GM03348 (cell line): ENCODE results near the gene KRTAP26-1.

ENCODE experiments used
- DNase-seq: peaks from one replicate; pipeline ENCODE4 v3.0.0; 2012; ENCODE audit warnings: low spot score

The KRTAP26-1 gene, protein sequence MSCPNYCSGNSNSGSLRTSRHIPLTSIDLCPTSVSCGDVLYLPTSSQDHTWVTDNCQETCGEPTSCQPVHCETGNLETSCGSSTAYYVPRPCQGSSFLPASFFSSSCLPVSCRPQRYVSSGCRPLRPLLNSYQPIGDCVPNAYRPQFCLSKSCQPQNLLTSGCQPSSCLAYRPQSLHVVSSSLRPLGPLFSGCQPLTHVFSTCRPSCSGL

DNA sequence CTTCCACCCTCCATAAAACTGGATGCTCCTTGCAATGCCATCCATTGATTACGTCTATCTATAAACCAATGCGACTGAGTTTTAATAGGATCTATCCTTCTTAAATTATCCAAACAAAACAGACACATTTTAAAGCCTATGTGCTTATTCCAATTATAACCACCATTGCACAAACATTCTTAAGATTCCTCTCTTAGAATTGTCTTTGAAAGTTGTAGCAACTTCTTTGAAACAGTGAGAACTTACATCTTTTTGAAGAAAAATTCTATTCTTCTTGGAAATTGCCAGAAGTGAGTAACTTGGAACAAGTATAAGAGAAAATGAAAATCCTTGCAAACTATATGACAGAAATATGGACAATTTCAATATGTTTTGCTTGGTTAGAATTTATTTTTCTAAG, at the start of gene KRTAP26-1:
KRTAP26-1 (minus strand) TSS at position 101 of the 400 bp plus-strand sequence. CDS start 280 bp downstream, outside the sequence.
- DNase-seq: no peak

DNA sequence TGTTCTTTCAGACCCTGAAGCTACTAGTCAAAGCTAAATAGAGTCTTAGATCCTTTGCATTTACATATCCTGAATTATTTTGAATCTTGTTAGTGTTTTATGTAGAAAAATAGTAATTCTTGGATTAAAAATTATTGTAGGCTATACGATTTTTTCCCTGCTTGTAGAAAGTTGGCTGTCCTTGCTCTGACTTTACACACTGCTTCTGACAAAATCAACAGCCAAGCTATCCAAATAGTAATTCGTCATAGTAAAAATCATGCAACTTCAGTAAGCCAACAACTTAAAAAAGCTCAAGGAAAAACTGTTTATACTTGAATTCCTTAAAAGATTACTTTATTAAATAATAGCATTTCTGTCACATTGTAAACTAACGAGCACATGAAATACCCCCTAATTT, 35.8 kb upstream of the KRTAP26-1 start:
- no peak for DNase-seq

DNA sequence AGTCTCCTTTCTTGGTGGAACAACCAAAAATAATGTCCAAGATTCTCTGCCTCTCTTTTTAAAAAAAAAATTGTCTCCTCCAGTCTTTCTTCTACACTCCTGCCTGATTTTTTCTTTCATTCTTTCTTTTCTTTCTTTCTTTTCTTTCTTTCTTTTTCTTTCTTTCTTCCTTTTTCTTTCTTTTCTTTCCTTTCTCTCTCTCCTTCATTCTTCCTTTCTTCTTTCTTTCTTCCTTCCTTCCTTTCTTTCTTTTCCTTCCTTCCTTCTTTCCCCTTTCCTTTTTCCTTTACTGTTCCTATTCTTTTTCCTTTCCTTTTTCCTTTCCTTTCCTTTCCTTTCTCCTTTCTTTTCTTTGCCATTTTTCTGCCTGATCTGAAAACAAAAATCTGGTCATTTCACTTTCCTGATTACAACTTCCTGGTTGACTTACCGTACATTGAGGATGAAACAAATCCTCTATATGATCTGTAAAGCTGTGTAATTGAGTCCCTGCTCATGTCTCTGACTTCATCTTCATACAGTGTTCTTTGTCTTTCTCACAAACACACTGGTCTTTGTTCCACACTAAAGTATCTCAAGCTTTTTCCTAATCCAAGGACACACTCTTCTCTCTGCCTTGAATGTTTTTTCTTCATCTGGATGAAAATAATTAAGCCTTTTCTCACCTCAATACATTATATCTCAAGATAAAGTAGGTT, 34.3 kb upstream of the KRTAP26-1 start:
- no peak for DNase-seq

DNA sequence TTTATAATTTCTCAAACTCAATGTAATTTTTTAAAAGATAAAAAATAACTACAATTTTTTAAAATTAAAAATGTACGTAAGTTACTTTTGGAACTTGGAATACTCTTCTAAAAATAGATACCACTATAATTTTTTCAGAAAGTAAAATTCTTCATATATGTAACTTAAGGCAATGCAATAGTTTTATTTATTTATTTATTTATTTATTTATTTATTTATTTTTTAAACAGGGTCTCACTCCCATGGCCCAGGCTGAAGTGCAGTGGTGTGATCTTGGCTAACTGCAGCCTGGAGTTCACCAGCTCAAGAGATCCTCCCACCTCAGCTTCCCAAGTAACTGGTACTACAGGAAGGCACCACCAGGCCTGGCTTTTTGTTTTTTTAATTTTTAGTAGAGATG, 31.4 kb upstream of the KRTAP26-1 start:
- no peak for DNase-seq

DNA sequence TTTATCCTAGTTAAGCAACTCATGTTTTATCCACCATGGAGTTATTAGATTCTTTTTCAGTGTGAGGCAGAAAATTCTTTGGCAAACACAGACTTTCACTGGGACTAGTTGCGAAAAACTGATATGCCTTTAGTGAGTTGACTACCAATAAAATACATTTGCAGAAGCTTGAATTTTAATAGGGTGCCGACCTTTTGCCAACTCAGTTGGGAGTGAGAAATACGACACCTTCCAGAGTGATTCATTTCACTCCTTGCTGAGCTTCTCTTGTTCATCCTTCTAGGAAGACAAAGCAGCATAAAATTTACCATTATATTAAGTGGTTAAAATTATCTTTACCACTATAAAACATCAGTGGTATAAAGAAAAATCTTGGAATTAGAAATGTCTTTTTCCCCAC, 29.5 kb upstream of the KRTAP26-1 start:
- DNase-seq: no peak

DNA sequence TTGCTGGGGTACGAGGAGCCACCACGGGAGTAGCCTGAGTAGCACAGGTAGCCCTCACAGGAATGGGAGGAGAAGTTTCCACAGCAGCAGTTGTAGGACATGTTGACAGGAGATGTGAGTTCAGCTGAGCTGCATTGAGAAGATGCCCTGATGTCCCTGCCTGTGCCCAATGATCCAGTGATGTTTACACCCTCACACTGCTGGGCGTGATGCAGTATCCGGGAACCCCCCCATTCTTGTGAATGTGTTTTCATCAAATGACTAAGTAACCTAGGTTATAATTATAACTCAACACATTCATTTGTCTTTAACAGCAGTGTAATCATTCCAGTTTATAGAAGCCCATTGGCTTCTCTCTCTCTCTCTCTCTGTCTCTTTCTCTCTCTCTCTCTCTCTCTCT, 28.4 kb upstream of the KRTAP26-1 start, which contains the start of gene KRTAP23-1:
KRTAP23-1 (minus strand) TSS at position 101 of the 400 bp plus-strand sequence; CDS start at position 101, 0 bp downstream.
- no peak for DNase-seq

DNA sequence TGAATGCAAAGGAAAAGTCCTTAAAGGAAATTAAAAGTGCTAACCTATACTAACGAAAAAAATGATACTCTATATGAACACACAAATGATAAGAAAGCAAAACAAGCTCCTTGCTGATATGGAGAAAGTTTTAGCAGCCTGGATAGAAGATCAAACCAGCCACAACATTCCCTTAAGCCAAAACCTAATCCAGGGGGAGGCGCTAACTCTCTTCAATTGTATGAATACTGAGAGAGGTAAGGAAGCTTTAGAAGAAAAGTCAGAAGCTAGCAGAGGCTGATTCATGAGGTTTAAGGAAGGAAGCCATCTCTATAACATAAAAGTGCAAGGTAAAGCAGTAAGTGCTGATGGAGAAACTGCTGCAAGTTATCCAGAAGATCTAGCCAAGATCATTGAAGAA, 24.9 kb upstream of the KRTAP26-1 start:
- DNase-seq: no peak

DNA sequence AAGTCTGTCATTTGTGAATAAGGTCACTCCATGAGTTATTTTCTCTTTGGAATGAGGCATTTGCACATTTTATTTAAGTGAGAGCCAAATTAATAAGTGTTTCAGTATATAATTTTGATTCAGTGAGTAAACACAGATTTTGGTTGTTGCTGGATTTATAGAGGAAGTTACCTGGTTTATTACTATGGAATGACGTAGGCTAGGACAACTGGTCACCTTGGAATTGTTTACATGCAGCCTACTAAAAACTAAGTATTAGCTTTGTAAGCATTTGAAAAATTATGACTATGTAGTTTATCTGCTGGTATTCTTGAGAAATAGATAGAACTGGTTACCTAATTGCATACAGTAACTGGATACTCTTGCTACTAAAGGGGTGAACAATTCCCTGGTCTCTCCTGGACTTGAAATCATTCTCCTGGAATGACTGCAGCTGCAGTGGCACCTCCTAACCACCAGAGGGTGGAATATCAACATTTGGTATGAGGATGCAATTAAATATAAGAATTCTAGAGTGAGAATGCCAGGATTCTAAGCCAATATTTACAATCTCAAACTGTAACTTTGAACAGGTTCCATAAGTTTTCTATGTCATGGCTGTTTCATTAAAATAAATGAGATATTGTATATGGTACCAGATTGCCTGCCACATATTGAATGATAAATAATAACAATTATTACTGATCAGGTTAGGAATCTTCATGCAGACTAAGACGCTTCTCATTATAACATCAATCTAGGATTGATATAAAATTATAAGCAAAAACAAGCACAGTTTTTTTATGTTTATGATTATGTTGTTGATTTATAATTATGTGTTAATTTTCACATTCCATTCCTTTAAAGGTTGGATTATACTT, 20.8 kb upstream of the KRTAP26-1 start:
- peak; percentile 43 for DNase-seq

DNA sequence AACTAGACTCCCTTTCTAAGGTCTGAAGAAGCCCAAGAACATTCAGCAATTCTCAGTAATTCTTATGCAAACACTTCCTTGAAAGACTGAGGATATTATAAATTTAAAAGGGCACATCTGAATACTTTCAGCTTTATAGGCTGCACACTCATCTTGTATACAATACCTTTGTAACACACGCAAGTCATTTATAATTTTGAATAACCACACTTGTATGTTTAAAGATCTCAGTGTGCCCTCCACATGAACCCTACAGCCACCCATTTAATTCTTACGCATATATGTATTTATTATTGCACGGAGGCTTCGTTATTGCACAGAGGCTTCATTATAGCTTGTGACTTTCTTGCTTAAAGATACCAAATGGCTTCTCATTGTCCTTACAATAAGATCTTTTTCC, 18.6 kb upstream of the KRTAP26-1 start:
- no peak for DNase-seq

DNA sequence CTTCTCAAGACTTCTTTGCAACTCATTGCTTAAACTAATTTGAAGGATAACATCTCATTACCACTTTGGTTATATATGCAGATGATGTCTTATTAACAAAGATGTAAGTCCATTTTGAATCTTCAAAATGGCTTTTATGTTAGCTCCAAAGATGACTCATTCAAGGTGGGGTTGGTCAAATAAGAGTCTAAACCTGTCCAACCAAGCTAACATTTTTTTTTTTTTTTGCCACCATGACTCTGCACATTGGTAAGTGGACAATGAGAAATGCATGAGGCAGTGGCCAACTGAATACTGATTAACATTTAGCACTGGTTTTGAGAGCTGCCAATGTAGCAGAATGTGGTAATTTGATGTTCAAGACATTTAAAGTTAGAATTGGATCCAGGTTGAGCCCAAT, 17.7 kb upstream of the KRTAP26-1 start:
- no peak for DNase-seq

DNA sequence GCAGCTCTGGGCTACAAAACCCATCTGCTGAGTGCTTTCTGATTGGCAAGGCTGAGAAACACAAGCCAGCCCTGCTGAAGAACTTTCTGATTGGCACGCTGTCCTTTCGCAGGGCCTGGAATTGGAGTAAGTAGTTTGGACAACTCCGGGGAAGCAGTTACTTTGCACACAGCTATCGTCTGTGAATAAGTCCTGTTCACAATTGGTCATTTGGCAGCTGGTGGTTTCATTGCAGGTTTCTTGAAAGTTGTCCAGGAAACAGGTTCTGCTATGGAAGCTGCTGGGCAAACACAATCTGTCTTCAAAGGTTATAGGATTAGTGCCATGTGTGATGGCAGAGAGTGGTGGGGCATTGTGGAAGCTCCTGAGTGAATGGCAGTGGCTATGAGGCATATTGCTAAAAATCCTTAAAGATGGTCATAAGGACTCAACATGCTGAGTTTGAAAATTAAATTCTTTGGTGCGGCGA, 17.2 kb upstream of the KRTAP26-1 start, which contains the start of gene KRTAP27-1:
KRTAP27-1 (minus strand) TSS at position 419 of the 469 bp plus-strand sequence; CDS start at position 393, 26 bp downstream.
- no peak for DNase-seq

DNA sequence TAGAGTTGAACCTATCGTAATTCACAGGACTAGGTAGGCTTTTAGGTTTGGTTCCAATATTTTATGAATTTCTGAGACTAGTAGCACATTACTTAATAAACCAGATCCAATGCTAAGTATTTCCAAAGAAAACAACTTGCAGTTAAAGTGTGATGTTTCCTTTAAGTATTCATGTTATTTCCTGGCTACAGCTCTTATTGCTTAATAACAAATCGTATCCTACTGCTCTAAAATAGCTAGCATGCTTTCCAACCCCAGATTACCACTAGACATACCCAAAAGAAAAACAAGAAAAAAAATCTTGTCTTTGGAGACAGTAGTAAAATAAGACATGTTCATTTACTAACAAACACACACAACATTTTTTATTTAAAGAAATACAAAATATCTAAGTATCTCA, 16.5 kb upstream of the KRTAP26-1 start:
- peak; percentile 10 for DNase-seq

DNA sequence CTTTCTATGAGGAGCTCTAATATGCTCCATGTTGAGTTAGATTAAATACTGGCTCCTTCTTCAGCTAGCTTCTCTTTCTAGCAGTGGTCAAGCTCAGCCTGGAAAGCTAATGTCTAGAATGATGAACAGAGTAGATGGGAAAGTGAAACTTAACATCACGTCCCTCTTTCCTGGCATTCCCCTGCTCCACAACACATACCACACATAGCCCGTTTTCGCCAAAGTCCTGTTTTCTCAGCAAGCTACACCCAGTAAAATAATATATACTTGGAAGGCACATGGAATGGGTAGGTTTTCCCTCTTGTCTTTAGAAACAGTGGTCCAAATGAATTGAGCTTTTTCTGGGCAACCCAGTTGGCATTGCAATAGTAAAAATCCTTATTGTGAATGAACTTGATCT, 13.6 kb upstream of the KRTAP26-1 start:
- no peak for DNase-seq

DNA sequence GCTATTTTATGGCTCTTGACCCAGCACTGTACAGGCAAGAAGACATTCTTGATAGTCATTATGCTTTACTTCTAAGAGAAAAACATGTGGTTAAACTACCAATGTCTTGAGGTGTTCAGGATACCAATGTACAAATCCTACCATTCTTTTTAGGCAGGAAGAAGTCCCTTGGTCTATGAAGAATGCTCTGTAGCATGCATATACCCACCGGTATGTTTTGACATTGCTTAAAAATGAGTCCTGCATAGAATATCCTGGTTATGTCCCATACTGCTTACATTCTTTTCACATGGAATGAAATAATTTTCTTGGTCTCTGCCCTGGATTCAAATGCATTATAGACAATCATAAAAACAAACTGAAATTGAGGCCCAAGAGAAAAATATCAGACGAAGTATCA, 12.6 kb upstream of the KRTAP26-1 start:
- no peak for DNase-seq

DNA sequence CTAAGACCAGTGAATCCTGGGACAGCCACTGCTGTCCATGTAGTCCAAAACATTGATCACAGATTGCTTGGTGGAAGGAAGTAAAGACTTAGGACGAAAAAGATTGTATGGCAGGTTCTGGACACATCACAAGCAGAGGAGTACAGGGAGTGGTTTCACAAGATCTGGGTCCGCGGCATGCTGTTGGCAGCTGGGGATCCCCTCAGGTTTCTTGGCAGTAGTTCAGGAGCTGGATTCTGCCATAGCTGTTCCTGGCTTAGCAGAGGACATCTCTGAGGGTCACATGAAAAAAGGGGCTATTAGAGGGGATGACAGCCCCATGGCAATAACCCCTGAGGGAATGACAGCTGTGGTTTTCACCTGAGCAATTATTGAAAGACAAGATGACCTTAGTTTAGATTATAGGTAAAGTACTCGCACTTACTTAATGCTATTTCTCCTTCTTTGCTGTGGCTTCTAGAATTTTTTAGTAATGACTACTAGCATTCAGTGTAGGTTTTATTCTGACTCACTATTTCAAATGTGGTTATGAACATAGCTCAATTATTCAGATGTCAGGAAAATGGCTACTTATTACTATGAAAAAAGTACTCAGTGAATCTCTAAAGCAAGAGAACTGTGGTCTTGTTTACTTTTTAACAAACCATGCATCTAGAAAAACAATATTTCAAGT, 9.2 kb upstream of the KRTAP26-1 start:
- no peak for DNase-seq

DNA sequence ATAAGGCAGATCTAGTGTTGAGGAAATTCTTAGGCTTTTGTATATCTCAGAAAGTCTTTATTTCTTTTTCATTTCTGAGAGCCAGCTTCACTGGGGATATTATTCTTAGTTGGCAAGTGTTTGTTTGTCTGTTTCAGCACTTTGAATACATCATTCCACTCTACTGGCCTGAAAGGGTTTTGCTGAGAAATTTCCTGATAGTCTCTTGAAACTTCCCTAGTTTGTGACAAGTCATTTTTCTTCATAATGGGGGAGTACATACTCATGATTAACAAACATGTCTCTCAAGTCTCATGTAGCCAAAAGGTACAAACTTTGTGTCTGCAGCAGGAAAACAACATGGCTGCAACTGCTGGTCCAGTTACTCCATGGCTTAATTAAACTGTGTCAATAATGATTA, 6.3 kb upstream of the KRTAP26-1 start:
- DNase-seq: no peak

DNA sequence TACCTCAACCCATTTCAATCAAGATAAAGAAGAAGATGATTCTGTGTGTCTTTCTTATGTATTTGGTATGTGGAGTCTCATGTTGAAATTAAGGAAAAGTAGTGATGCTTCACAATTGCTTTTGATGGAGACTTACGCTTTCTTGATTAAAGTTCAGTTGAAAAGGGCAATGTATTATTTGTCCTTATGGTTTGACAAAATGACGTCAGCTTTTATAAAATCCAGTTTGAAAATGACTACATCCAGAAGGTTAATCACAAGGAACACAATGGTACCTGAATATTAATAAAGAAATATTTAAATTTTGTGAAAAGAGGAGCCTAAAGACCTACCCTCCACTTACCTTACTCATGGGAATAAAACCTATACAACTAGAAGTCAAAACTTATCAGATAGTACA, 4.4 kb downstream of the KRTAP26-1 start:
- no peak for DNase-seq

DNA sequence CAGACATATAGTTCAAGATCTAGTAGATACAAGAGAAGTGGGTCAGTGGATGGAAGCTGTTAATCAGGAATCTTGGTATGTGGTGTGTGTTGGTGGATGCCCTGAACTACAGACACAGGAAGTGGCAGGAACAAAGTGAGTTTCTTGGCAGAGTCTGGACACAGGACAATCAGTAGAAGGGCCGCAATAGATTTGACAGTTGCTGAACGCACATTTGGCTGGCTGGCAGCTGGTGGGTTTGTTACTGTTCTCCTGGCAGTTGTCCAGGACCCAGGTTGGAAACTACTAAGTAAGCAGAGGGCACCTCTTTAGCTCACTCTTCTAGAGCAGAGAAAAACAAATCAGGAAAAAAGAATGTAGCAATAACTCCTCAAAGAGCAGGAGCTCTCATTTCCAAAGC, 13.2 kb downstream of the KRTAP26-1 start:
- no peak for DNase-seq

DNA sequence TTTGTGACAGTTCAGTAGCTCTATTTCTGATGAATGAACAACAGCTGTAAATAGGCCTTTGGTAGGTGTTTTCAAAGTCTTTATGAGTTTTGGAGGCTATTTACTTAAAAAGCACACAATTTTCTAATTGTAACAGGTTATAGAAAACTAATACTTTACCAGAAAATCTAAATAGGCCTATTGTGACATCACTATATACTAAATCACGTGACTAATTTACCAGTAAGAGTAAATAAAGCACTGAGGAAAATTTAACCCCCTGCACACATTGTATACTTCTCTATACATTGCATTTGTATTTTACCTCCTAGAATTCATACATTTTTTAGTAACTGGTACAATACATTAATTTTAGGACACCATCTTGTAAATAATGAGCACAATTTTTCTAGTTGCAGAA, 15.0 kb downstream of the KRTAP26-1 start:
- no peak for DNase-seq

DNA sequence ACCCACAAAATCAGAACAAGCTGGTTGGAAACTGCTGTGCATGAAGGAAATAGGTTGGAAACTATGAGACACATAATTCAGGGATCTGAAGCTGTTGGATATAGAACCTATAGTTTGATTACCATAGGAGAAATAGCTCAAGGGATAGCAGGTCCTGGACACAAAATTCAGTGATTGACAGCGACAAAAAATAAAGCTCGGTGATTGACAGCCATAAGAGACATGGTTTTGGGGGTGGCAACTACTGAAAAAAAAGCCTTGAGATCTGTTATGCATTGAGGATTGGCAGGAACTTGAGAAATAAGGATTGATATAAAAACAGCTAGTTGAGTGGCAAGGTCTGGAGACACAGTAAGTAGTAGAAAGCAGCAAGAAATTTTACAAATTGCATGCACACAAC, 30.9 kb downstream of the KRTAP26-1 start, which contains the start of gene KRTAP25-1:
KRTAP25-1 (minus strand) TSS at position 300 of the 400 bp plus-strand sequence; CDS start at position 276, 24 bp downstream.
- no peak for DNase-seq

DNA sequence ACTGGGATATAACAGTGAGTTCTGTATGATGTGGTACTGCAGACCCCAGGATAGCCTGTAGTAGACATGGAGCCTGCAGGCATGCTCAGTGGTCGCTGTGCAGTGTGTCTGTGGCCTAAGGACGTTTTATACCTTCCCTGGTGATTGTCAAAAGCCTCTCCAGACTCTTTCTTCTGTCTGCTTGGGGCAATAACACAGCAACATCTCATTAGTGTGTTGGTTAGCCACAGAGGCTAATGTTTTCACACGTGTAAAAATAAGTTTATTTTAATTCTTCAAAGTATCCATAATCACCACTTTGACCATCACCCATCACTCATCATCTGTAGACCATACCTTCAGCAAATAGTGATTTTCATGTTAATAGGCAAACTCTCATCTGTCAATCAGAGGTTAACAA, 37.3 kb downstream of the KRTAP26-1 start, which contains the start of gene KRTAP24-1:
KRTAP24-1 (minus strand) TSS at position 101 of the 400 bp plus-strand sequence; CDS start at position 83, 18 bp downstream.
- DNase-seq: no peak

DNA sequence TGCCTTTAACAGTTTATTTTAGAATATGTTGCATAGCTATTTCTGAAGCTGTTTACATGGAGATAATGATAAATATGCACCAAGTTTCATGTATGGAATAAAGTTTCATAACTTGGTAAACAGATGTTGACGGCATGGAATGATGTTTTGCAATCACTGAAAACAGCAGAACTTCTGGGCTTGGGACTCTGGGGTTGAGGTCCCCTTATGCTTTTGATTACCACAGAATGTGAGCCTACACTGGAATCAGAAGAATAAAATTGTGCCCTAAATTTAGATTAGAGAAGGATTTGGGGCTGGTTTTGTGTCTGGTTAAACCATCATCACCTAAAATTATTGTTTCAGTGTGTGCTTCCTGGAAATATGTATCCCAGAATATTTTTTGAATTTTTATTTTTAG, 48.5 kb downstream of the KRTAP26-1 start:
- no peak for DNase-seq
